Measurements from ENCODE around the gene GRIA4.

The GRIA4 gene

DNA sequence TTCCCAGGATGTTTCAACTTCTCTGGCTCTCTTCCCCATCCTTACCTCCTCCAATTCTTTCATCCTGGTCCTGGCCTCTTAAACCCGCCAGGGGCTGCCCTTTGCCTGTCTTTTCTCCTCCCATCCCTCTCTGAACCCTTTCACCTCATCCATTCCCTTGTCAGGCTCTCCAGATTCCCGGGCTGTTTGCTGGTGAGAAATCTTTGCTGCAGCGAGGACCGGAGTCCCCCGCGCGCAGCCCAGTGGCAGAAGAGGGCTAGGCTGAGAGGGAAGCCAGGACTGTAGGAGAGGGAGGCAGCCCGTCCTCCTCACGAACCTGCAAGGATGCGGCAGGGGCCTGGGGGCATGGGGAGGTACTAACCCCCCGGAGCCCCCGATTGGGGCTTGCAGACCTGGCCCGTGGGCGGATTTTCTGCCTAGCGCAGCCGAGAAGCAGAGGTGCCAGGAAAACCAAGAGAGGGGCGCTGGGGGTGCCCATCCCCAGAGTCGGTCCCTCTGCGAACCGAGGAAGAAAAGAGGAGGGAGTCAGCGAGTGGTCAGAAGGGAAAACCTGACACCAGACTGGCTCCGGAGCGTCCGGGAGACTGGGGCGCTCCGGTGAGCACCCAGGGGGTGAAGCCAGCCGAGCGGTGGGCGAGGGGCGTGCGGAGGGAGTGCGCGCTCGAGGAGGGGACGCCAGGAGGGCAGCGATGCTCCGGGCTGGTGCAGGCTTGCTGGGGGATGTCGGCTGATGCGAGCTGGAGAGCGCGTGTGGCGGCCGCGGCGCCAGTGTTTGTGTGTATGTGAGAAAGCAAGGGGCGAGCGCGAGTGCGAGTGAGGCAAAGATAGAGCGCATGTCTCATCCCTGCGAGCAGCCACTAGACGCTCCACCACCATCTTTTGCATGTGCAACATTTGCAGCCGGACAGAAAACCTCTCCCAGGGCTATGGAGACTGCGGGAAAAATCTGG lies at the start of gene GRIA4:
Gene GRIA4, plus strand, starts transcription at position 242 of the 950 bp plus-strand sequence. CDS start 925 bp downstream, outside the sequence.
- no peak for DNase-seq

DNA sequence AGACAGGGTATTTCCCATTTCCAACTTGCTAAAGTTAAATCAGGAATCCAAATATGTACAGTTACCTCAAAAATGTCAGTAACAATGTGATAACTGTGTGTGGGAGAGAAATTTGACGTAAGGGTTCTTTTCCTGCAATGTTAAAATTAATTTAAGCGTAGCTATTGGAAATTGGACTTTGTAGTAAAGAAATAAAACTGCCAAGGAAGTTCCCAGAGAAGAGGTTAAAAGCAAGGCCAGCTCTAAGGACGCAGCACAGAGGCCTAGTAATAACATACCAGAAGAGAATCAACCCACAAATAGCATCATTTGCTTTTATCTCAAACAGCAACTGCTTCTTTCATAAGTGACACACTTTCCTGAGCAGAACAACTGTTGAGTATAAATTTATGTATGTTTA lies 36.8 kb upstream of the GRIA4 start:
- no peak for DNase-seq

DNA sequence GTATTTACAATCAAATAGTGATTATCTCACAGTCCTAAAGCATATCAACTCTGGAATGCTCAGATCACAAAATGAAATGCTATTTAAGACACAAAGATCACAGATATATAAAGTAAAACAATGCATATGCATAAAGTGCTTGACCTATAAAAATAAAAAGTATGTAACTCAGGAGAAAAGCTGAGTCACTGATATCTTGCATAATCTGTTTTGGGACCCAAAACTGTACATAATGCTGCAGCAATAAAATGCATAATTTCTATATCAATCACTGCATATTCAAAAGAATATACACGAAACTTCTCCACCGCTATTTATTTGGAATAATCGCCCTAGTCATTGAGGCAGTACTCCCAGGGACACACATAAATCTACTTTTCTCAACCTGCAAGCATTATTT lies 34.9 kb upstream of the GRIA4 start:
- DNase-seq = no peak

DNA sequence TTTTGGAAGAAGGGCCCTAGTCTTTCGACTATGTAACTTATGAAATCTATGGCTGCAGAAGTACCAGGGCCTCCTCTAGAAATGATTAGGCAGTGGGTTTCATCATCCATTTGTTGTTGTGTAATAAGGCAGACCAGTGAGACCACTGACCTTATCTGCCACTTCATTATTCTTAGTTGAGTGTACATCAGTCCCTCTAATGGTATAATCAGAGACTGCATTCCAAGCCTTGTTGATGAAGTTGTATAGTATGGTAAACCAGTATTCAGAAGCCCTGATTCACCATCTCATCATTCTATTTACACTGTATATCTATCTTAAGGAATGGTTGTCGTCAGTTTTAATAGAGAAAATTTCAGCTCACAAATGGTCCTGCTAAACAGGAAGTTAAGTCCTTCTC lies 32.2 kb upstream of the GRIA4 start:
- no peak for DNase-seq

DNA sequence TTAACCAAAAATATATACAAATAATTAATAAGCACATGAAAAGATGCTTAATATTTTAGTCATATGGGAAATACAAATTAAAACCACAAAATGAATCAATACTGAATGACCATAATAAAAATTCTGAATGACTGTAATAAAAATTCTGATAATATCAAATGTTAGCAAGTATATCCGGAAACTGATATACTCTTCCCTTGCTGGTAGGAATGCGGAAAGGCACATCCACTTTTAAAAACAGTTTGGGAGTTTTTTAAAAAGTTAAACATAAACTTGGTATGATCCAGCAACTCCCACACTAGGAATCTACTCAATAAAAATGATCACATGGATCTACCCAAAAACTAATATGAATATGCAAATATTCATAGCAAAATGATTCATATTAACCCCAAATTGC lies 30.8 kb upstream of the GRIA4 start:
- DNase-seq = no peak

DNA sequence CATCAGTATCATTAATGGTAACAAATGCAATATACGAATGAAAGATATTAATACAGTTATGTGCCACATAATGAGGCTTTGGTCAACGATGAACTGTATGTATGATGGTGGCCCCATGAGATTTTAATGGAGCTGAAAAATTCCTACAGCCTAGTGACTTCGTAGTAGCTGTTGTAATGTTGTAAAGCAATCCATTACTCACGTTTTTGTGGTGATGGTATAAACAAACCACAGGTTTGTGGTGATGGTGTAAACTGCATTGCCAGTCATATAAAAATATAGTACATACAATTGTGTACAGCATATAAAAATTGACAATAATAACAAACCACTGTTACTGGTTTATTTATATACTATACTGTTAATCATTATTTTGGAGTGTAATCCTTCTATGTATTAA lies 27.4 kb upstream of the GRIA4 start:
- no peak for DNase-seq

DNA sequence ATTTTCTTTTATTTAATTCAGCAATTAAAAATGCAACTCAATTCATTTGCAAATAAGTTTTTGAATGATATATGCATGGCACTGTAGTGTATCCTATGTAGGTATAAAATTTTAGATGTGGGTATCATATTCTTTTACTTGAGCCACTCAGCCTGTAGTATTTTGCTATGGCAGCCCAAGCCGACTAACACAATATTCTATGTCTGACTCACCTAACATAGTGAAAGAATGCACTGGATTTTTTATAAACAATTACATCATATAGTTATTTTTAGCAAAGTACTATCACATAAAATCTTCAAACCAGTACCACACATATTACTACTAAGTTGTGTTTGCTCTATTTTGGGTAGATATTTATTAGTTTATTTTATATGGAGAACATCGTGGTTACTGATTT lies 21.9 kb upstream of the GRIA4 start:
- DNase-seq = no peak

DNA sequence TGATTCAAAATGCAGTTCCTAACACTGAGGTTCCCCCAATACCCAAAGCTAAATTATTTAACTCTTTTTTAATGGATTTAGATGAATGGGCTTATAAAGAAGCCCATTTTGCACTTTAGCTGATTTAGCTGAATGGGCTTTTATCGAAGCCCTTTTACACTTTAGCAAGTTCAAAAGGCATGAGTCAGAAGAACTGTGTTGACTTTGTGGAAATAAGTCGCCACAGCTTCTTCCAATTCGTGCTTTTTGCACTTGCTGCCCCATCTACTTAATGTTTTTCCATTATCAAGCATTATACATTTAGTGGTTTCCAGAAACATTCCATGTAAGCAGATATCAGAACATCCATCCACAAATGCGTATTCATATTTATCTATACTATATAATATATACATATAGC lies 20.5 kb upstream of the GRIA4 start:
- no peak for DNase-seq

DNA sequence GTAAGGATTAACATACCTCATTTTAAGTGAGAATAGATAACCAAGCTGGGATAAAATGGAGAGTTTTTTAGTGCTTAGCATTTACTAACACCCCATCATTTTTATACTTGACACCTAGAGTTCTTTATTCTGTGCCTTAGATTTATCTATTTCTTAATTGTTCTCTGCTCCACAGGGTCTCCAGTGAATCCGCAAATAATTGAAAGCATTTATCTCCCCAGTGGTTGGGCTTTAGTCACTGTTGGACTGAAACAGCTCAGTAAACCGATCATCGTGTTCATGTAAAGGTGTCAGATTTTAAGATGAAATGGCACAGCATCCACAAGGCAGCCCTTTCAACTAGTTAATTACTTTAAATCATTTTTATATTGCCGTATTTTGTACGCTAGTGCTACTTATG lies 17.8 kb upstream of the GRIA4 start:
- no peak for DNase-seq

DNA sequence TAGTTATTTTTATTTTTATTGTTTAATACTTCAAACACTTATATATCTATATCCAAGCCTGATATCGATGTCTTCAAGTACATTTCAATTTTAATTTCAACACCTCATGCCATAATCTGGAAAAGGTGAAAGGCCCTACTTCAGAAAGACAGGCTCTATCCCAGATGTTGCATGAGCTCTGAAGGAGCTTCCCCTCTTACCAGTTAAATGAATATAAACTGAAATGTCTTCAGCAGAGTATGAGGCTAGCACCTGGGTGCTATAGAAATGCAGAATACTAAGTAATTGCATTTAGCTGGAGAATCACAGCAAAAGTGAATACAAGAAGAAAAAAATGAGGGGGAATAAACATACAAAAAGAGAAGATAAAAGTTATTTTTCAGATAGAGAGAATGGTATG lies 11.5 kb upstream of the GRIA4 start:
- no peak for DNase-seq

DNA sequence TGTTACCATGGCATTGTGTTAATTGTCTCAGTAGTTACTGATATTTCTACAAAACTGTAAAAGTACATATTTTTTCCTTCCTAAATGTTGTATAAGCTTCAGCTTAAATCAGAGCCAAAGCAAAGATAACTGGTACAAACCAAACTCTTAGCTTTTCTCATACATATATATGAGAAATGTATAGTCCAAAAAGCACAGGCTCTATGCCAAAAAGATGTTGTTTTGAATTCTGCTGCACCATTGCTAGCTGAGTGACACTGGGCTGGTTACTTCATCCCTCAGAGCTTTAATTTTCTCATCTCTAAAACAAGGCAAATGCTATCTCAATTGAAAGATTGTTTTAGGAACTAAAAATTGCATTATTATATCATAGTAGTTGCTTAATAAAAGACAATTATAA lies 6.7 kb upstream of the GRIA4 start:
- DNase-seq = no peak

DNA sequence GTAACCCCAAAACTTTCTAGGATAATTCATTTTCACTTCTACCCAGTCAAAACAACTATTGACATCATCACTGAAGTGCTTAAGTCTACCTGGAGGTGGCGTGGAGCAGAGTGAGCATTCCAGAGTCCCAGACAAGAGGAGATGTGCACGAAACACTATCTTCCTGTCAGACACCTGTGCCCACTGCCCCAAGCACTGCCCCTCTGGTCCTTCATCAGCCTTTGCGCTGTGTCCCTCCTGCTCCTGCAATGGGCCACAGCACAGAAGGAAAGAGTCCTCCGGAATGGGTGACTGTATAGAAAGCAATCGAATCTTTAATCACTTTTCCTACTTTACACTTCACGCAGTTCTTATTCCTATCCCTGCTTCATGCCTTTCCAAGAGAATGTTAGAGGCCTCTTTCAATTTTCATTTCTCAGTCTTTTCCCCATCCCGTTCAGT lies 512 bp upstream of the GRIA4 start:
- DNase-seq = no peak

DNA sequence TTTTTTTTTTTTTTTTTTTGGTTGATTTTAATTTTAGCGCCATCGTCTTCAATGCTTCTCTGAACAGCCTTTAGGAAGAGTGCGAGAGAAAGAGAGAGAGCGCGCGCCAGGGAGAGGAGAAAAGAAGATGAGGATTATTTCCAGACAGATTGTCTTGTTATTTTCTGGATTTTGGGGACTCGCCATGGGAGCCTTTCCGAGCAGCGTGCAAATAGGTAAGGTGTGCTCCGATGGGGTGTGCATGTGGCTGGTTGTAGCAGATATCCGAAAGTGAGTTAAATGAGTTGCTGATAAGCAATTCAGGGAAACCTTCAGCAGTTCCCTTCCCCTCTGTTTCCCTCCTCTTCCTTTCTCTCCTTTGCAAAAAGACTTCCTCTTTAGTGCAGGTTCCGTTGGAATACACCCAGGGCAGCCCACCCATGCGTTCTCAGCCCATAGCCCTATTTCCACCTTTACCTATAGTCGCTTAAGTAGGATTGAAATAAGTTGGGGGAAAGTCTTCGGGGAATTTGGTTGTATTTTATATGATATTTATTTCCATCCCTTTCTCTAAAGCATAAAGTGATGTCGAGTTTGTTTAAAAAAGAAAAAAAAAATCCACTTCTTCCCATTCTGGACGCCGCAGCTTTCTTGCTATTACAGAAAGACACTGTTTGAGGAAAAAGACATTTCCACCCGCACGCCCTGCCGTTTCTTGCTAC lies 1.1 kb downstream of the GRIA4 start:
- DNase-seq = no peak

DNA sequence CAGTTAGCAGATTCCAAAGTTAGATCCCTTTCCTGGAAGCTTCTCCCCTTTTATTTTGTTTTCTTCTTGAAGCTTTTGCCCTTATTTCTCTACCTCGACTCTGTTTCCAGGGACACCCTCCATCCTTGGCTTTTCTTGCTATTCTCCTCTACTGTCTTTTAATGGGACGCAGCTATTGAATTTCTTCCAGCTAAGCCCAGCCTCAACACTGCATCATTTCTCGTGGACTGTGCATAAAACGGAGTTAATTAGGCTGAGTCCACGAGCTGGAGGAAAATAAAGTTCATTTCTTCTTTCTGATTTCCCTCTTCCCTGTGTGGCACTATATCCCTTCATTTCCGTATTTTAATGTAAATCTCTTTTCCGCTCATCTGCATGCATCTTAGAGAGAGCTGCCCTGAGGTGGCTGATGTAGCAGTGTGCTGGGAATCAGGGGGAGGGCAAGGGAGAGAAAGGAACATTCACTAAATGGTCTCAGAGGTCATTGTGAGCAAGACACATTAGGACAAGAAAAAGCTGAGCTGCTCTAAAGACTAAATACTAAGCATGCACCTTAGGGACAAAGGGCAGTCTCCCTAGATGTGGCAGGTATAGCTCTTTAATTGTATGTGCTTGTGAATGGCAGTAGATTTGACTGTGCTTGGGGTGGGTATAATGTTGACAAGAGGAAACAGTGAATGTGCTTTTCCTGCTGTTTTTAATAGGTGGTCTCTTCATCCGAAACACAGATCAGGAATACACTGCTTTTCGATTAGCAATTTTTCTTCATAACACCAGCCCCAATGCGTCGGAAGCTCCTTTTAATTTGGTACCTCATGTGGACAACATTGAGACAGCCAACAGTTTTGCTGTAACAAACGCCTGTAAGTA lies 1.9 kb downstream of the GRIA4 start:
- DNase-seq = no peak

DNA sequence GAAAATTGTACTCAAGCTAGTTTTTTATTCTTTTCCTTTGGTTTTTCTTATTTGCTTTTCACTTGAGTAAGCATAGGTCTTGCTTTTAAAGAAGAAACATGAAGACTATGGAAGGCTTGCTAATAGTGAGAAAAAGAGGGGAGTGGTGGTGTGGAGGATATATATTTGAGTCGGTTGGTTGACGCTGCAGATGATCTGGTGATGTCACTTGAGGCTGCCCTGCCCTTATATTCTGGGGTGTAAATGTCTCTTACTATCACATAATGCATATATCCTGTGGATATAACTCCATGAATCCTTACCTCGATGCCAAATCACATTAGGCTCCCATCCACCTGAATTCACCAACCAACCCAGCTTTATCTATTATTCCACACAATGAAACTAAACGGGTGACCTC lies 2.9 kb downstream of the GRIA4 start:
- DNase-seq = no peak

DNA sequence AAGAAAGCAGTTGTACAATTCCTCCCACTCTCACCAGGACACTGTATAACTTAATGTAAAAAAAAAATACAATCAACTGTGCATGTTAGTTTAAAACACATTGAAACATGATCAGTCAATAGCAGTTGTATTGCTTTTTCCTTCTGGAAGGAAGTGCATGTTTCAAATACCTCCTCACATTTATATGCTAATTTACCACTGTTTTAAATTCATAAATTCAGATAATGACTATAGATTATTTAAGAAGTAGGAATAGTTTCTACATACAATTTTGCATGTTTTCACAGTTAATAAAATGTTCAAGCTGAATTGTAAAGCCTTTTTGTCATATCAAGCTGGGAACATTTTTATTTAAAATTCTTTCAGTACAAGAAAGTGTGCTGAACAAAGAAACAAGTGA lies 3.3 kb downstream of the GRIA4 start:
- no peak for DNase-seq

DNA sequence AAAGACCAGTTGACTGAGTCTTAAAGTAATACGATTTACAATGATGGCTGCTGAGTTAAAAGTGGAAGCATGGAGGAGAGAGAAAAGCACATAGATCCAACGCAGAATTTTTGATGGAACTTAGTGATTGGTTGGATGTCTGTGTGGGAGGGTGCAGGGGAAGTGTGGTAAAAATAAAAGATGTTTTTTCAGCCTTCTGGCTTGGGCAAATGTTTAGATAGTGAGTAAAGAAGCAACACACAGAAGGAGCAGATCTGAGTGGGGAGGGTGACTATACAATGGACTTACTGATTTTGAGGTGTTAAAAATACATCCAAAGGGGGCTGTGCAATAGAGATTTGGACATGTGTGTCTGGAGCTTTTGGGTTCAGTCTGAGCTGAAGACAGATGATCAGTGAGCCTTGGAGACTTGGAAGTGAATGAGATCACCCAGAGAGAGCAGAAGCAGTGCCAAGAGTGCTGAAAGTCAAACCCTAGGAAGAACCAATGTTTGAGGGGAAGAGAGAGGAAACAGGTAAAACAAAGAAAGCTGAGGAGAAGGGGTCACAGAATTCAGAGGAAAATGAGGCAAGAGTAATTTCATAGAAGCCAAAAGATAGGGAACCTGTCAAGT lies 8.6 kb downstream of the GRIA4 start:
- no peak for DNase-seq

DNA sequence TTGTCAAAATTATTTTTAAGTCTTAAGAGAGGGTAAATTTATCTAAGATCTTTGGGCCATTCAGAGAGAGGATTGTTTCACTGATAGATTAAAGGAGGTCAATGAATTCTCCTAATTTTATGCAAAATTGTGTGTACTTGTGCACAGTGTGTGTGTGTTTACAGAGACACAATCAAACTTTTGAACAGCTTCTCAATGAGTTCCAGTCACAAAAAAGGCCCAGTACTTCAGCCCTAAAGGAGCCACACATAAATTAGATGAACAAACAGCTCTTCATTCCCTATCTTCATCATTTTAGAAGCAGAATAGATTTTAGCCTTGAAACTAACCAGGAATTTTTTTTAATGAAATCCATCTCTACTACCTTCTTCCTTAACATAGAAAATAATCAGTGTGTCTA lies 9.7 kb downstream of the GRIA4 start:
- no peak for DNase-seq

DNA sequence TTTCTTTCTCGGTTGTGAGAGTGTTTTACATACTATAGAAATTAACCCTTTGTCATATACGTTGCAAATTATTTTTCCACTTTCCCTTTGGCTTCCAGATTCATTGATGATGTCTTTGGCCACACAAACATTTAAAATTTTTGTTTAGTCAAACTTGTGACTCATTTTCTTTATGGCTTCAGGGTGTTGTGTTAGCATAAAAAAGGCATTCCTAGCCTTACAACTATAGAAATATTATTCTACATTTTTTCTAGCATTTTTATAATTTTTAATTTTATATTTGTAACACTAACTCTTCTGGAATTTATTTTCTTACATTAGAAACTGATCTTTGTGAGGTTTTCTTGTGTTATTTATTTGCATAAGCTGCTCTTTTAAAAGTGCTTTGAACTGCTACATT lies 12.1 kb downstream of the GRIA4 start:
- DNase-seq = no peak

DNA sequence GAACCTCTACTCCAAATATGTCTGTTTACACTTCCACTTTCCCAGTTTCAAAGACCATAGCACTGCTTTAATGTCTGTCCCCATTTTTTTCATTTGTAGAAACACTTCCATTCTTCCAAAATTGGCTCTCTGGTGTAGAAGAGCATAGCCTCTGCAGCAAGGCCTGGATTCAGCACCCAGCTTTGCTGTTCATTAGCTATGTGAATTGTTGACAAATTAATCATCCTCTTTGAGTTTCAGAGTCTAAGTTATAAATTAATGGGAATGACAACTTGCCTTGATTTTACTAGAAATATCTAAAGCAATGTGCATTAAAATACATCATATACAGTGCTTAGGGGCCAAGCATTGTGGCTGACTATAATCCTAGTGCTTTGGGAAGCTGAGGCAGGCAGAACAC lies 22.4 kb downstream of the GRIA4 start:
- no peak for DNase-seq

DNA sequence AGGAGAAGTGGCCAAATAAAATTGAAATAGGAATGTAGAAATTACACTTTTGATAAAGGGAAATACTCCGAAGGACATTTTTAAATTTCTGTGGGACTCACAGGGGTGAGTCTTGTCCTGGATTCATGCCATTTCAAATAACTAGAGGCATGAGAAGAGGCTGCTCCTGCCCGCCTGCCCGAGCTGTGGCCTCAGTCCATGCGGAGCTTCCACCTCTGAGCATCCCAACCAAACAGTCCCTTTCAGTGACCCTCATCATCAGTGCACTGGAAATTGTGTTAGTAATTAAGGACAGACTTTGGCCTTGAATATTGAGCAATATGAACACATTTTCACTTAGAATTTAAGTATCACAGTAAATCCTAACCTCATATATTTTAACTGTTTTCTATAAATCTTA lies 25.6 kb downstream of the GRIA4 start:
- DNase-seq = no peak

DNA sequence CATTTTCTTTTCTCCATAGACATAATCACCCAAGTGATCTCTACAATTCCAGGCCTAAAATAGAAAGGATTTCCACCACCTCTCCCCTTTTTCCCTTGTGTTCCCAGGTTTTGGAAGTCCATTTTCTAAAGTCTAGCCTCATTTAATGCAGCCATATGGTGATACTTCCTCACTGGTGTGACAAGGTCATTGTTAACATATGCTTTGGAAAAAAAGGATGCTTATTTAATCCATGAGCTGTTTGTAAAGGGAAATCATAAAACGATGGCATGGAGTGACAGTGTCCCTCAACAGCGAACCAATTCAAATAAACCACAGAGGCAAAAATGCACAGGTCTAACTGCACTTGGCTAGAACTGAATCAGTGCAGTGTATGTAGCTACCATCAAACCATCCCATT lies 26.6 kb downstream of the GRIA4 start:
- no peak for DNase-seq

DNA sequence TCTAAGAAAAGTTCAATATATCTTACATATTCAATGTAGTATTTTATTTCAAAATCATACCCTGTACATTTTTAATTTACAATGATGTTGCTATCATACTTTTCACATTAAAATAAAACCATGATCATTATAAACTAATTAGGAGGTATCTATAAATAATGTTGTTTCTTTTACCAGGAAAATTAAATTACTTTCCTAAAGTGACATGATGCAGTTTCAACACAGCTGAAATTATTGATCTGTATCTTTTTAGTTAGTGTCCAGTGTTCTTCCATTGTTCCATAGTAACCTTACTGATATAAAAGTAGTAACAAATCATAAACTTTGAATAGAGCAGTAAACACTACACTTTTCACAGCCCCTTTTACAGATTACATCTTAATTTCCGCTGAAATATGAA lies 29.7 kb downstream of the GRIA4 start:
- DNase-seq = no peak

All from Kasumi-1 (cell line).